Measurements from ENCODE around the gene SLC25A1.

SLC25A1 gene

GRCh38 chr22:19179497-19180048 lies 1.0 kb upstream of the SLC25A1 start:
- H4K20me1 ChIP-seq (ENCODE audit: insufficient read depth, low read length): 0 out of 2 replicates have a peak, but pooled peaks cover 6% of the 10 kb centered on the region
- H3K27ac ChIP-seq (ENCODE audit: low read length): peak overlapping the region; percentile 36
- peak overlapping the region; percentile 66 for H3K9ac ChIP-seq (ENCODE audit: low read length)
- H3K4me3 ChIP-seq (ENCODE audit: low read length): peak overlapping the region; percentile 90
- no peaks in the 10 kb centered on the region for H3K9me3 ChIP-seq (ENCODE audit: insufficient read depth, low read length)
- H3K36me3 ChIP-seq (replicated peaks; ENCODE audit: low read depth, low read length): peaks cover 5% of the 10 kb centered on the region
- peaks cover 27% of the 10 kb centered on the region for H3K79me2 ChIP-seq (ENCODE audit: low read length)
- peaks cover 5% of the 10 kb centered on the region; the same call in 1 of the 2 replicates for H3K27me3 ChIP-seq (ENCODE audit: low read depth, low read length)
- H3K4me1 ChIP-seq (ENCODE audit: low read length): peaks cover 19% of the 10 kb centered on the region
- TF ChIP-seq EZH2phosphoT487 (IDR thresholded peaks at IDR 0.05; ENCODE audit: low read depth): no peak
- peak; percentile 89 for TF ChIP-seq CTCF (IDR thresholded peaks at IDR 0.05; ENCODE audit: low read depth, low read length)
- peak overlapping the region; percentile 93 for H3K4me2 ChIP-seq (ENCODE audit: low read length)
- H2AFZ ChIP-seq (ENCODE audit: low read depth, low read length): peak overlapping the region; percentile 94

- Histone ChIP-seq H3K9me3 (ENCODE audit: insufficient read depth, low read length) (no peaks in the 10 kb centered on the region), H4K20me1 (ENCODE audit: insufficient read depth, low read length) (0 out of 2 replicates have a peak, but pooled peaks cover 15% of the 10 kb centered on the region), H3K9ac (ENCODE audit: low read length) (peak overlapping the region; percentile 83), H3K27me3 (ENCODE audit: low read depth, low read length) (no peaks in the 10 kb centered on the region; the same call in 1 of the 2 replicates), H3K4me1 (ENCODE audit: low read length) (peaks cover 33% of the 10 kb centered on the region), H3K79me2 (ENCODE audit: low read length) (peaks cover 41% of the 10 kb centered on the region), H3K36me3 (replicated peaks; ENCODE audit: low read depth, low read length) (peaks cover 7% of the 10 kb centered on the region), H3K27ac (ENCODE audit: low read length) (peak overlapping the region; percentile 47), H3K4me2 (ENCODE audit: low read length) (peak overlapping the region; percentile 84), H3K4me3 (ENCODE audit: low read length) (peak overlapping the region; percentile 90), H2AFZ (ENCODE audit: low read depth, low read length) (peak overlapping the region; percentile 1; the same call in 1 of the 2 replicates)
- TF ChIP-seq EZH2phosphoT487 (IDR thresholded peaks at IDR 0.05; ENCODE audit: low read depth) (no peak), CTCF (IDR thresholded peaks at IDR 0.05; ENCODE audit: low read depth, low read length) (no peak)
Measured at GRCh38 chr22:19178065-19178656, 375 bp downstream of the SLC25A1 start.

GRCh38 chr22:19177164-19178064 lies 1.1 kb downstream of the SLC25A1 start:
- Histone ChIP-seq H3K27me3 (ENCODE audit: low read depth, low read length) (no peaks in the 10 kb centered on the region), H3K27ac (ENCODE audit: low read length) (peak overlapping the region; percentile 47), H3K9ac (ENCODE audit: low read length) (peak overlapping the region; percentile 83), H3K4me3 (ENCODE audit: low read length) (peak overlapping the region; percentile 90), H3K9me3 (ENCODE audit: insufficient read depth, low read length) (no peaks in the 10 kb centered on the region), H3K4me2 (ENCODE audit: low read length) (peak overlapping the region; percentile 84), H3K79me2 (ENCODE audit: low read length) (peaks cover 49% of the 10 kb centered on the region), H3K4me1 (ENCODE audit: low read length) (peaks cover 40% of the 10 kb centered on the region), H3K36me3 (replicated peaks; ENCODE audit: low read depth, low read length) (peaks cover 7% of the 10 kb centered on the region), H4K20me1 (ENCODE audit: insufficient read depth, low read length) (peaks cover 15% of the 10 kb centered on the region; the same call in 1 of the 2 replicates), H2AFZ (ENCODE audit: low read depth, low read length) (no peak overlapping the region)
- TF ChIP-seq EZH2phosphoT487 (IDR thresholded peaks at IDR 0.05; ENCODE audit: low read depth) (no peak), CTCF (IDR thresholded peaks at IDR 0.05; ENCODE audit: low read depth, low read length) (no peak)

- no peak for TF ChIP-seq EZH2phosphoT487 (IDR thresholded peaks at IDR 0.05; ENCODE audit: low read depth)
- TF ChIP-seq CTCF (IDR thresholded peaks at IDR 0.05; ENCODE audit: low read depth, low read length): no peak
- Histone ChIP-seq H3K36me3 (replicated peaks; ENCODE audit: low read depth, low read length) (peaks cover 7% of the 10 kb centered on the region), H3K9me3 (ENCODE audit: insufficient read depth, low read length) (no peaks in the 10 kb centered on the region), H3K4me1 (ENCODE audit: low read length) (peaks cover 41% of the 10 kb centered on the region), H3K9ac (ENCODE audit: low read length) (no peak overlapping the region), H3K27me3 (ENCODE audit: low read depth, low read length) (no peaks in the 10 kb centered on the region), H3K4me3 (ENCODE audit: low read length) (no peak overlapping the region), H3K4me2 (ENCODE audit: low read length) (no peak overlapping the region), H3K79me2 (ENCODE audit: low read length) (peaks cover 56% of the 10 kb centered on the region), H4K20me1 (ENCODE audit: insufficient read depth, low read length) (peaks cover 15% of the 10 kb centered on the region; the same call in 1 of the 2 replicates), H3K27ac (ENCODE audit: low read length) (no peak overlapping the region), H2AFZ (ENCODE audit: low read depth, low read length) (no peak overlapping the region)
Measured at GRCh38 chr22:19176732-19177131, 1.8 kb downstream of the SLC25A1 start.
